KOPT-K1 (cell line): ENCODE measurements around the gene ALG3.

ENCODE experiments used
- H3K27ac ChIP-seq: fragments of 200-600 bp; sonication (generic); 2 replicates; pipeline ENCODE4 v1.5.1; 2016; ENCODE audit warnings: antibody characterized with exemption, mild to moderate bottlenecking, low read depth, low read length; ENCODE audit not compliant: poor library complexity, severe bottlenecking
- H3K36me3 ChIP-seq: fragments of 200-600 bp; sonication (generic); 2 replicates; pipeline ENCODE4 v1.5.1; 2017; ENCODE audit warnings: antibody characterized with exemption, mild to moderate bottlenecking, low read length, moderate library complexity; ENCODE audit not compliant: insufficient read depth
- H3K9me3 ChIP-seq: fragments of 200-600 bp; sonication (generic); 2 replicates; pipeline ENCODE4 v1.5.1; 2017; ENCODE audit warnings: antibody characterized with exemption, low read length, mild to moderate bottlenecking; ENCODE audit not compliant: insufficient read depth, poor library complexity, severe bottlenecking

ALG3 gene

GRCh38 chr3:184242297-184242685 lies 6.5 kb downstream of the ALG3 start:
- Histone ChIP-seq H3K36me3 (peaks cover 51% of the 10 kb centered on the region), H3K27ac (no peak overlapping the region)

DNA sequence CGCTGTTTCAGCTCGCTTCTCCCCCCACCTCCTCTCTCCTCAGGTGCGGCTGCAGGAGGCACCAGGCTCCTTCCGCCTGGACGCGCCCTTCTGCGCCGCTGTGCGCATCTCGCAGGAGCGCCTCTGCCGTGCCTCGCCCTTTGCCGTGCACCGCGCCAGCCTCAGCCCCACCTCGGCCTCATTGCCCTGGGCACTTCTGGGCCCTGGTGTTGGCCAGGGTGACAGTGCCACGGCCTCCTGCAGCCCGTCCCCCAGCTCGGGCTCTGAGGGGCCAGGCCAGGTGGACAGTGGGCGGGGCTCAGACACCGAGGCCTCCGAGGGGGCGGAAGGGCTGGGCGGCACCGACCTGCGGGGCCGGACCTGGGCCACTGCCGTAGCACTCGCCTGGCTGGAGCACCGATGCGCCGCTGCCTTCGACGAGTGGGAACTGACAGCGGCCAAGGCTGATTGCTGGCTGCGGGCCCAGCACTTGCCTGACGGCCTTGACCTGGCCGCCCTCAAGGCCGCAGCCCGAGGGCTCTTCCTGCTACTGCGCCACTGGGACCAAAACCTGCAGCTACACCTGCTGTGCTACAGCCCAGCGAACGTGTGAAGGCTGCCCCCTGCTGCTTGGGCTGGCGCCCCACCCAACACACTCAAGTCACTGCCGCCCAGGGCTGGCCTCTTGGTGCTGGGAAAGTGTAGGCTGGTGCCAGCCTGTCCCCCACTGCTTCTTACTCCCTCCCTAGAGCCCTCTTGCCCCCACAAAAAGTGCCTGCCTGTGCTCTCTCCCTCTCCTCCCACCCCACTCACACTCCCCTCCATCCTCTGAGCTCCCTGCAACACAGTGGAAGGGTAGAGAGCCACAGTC lies 7.1 kb downstream of the ALG3 start:
- Histone ChIP-seq H3K36me3 (peaks cover 51% of the 10 kb centered on the region), H3K27ac (no peak overlapping the region)

More at GRCh38 chr3:184242297-184242685, 6.5 kb downstream of the ALG3 start:
- no peaks in the 10 kb centered on the region for H3K9me3 ChIP-seq

GRCh38 chr3:184241141-184241446 lies 7.7 kb downstream of the ALG3 start:
- H3K27ac ChIP-seq: no peak overlapping the region
- peaks cover 49% of the 10 kb centered on the region for H3K36me3 ChIP-seq
- no peaks in the 10 kb centered on the region for H3K9me3 ChIP-seq

More for the DNA sequence above, 7.1 kb downstream of the ALG3 start:
- no peaks in the 10 kb centered on the region for H3K9me3 ChIP-seq

GRCh38 chr3:184240384-184241140 lies 8.2 kb downstream of the ALG3 start:
- no peaks in the 10 kb centered on the region for H3K9me3 ChIP-seq
- peaks cover 44% of the 10 kb centered on the region for H3K36me3 ChIP-seq
- no peak overlapping the region for H3K27ac ChIP-seq

GRCh38 chr3:184239708-184240107 lies 9.1 kb downstream of the ALG3 start:
- H3K27ac ChIP-seq: no peak overlapping the region
- H3K9me3 ChIP-seq: no peaks in the 10 kb centered on the region
- H3K36me3 ChIP-seq: peaks cover 35% of the 10 kb centered on the region

- Histone ChIP-seq H3K9me3 (no peaks in the 10 kb centered on the region), H3K36me3 (peaks cover 30% of the 10 kb centered on the region), H3K27ac (no peak overlapping the region)
These were observed 9.5 kb downstream of the ALG3 start for GRCh38 chr3:184239221-184239620.

DNA sequence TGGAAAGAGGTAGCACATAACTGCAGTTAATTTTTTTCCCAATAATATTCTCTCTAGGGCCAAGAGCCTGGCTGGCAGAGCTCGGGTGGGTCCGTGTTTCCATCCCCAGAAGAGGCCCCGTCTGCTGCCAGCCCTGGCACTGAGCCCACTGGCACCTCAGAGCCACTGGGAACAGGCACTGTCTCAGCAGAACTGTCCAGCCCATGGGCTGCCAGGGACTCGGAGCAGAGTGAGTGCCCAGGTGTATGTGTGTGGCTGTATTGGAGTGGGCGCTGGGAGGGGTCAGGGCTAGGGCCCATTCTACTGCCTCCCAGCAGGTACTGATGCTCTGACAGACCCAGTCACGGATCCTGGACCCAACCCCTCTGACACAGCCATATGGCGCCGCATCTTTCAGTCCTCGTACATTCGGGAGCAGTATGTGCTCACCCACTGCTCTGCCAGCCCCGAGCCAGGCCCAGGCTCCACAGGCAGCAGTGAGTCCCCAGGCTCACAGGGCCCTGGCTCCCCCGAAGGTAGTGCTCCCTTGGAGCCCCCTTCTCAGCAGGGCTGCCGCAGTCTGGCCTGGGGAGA lies 10.4 kb downstream of the ALG3 start:
- H3K36me3 ChIP-seq: peaks cover 21% of the 10 kb centered on the region

DNA sequence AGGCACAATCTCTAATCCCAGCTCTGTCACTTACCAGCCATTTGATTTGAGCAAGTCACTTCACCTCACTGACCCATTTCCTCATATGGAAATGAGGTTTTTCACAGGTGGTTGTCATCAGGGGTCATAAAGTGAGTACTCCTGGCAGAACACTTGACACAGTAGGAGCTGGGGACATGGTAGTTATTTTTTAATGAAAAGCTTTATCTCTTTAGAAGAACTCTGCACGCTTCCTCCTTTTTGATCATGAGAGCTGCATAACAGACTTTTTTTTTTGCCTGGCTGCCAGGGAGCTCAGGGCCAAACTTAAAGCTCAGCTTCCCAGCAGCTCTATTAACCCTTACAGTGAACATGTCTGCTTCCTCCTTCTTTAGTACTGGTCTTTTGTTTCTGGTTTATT lies 11.0 kb downstream of the ALG3 start:
- no peak overlapping the region for H3K27ac ChIP-seq
- H3K9me3 ChIP-seq: no peaks in the 10 kb centered on the region

More for the DNA sequence above, 10.4 kb downstream of the ALG3 start:
- no peaks in the 10 kb centered on the region for H3K9me3 ChIP-seq
- H3K27ac ChIP-seq: no peak overlapping the region

DNA sequence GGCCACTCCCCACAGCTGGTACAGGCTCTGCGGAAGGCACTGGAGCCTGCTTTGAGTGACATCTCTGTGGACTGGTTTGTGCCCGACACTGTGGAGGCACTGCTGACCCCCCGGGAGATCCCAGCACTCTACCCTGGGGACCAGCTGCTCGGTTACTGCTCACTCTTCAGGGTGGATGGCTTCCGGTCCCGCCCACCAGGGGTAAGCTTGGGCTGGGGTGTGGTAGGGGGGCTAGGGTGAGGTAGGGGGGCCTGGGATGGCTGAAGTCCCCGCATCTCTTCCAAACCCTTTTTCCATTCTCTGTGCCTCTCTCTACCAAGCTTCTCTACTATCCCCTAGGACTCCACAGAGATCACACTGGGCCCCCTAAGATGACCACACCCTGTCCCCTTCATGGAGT lies 11.6 kb downstream of the ALG3 start:
- peaks cover 10% of the 10 kb centered on the region; the same call in 1 of the 2 replicates for H3K36me3 ChIP-seq
- no peak overlapping the region for H3K27ac ChIP-seq
- no peaks in the 10 kb centered on the region for H3K9me3 ChIP-seq

More for the DNA sequence above, 11.0 kb downstream of the ALG3 start:
- peaks cover 16% of the 10 kb centered on the region for H3K36me3 ChIP-seq

- H3K36me3 ChIP-seq: peaks cover 4% of the 10 kb centered on the region; the same call in 1 of the 2 replicates
- no peaks in the 10 kb centered on the region for H3K9me3 ChIP-seq
- no peak overlapping the region for H3K27ac ChIP-seq
These were observed 12.1 kb downstream of the ALG3 start for GRCh38 chr3:184236636-184237035.

DNA sequence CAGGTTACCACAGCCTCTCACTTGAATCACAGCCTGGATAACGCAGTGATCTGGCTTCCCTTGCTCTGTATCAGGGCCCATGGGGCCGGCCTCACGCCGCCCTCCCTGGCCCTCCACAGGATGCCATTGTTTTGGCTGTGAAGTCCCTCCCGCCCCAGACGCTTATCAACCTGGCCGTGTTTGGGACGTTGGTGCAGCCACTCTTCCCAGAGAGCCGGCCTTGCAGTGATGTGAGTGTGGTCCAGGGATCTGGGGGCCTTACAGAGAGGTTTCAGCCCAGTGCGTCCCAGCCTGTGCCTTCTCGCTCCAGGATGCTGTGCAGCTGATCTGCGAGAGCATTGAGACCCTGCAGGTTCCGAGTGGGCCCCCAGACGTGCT lies 12.7 kb downstream of the ALG3 start:
- no peaks in the 10 kb centered on the region for H3K36me3 ChIP-seq
- H3K27ac ChIP-seq: no peak overlapping the region
- no peaks in the 10 kb centered on the region for H3K9me3 ChIP-seq

- Histone ChIP-seq H3K9me3 (no peaks in the 10 kb centered on the region), H3K36me3 (no peaks in the 10 kb centered on the region), H3K27ac (no peak overlapping the region)
These were observed 13.3 kb downstream of the ALG3 start for GRCh38 chr3:184235381-184236032.

GRCh38 chr3:184234671-184235380 lies 13.9 kb downstream of the ALG3 start:
- Histone ChIP-seq H3K27ac (no peak overlapping the region), H3K36me3 (no peaks in the 10 kb centered on the region), H3K9me3 (no peaks in the 10 kb centered on the region)

GRCh38 chr3:184234224-184234623 lies 14.5 kb downstream of the ALG3 start:
- Histone ChIP-seq H3K27ac (no peak overlapping the region), H3K36me3 (no peaks in the 10 kb centered on the region), H3K9me3 (no peaks in the 10 kb centered on the region)
